GM18519 (cell line): ENCODE data around the gene ZIC4.

Experiments used
- ATAC-seq: cut with Tn5 transposase; IDR thresholded peaks from one replicate; pipeline ENCODE4 v1.9.1; 2021; ENCODE audit warnings: mild to moderate bottlenecking, moderate library complexity; ENCODE audit not compliant: unreplicated experiment, low FRiP score

The ZIC4 gene

GRCh38 chr3:147358144-147358992 is 48.0 kb downstream of the ZIC4 start:
- ATAC-seq = no peak

- no peak for ATAC-seq
Measured at GRCh38 chr3:147356909-147357900, 49.1 kb downstream of the ZIC4 start.

- no peak for ATAC-seq
Measured at GRCh38 chr3:147356145-147356908, 50.0 kb downstream of the ZIC4 start.

GRCh38 chr3:147355753-147356090 is 50.6 kb downstream of the ZIC4 start:
- ATAC-seq = no peak

- ATAC-seq = no peak
Measured at GRCh38 chr3:147355084-147355752, 51.1 kb downstream of the ZIC4 start.

- no peak for ATAC-seq
Measured at GRCh38 chr3:147354623-147355022, 51.7 kb downstream of the ZIC4 start.

- no peak for ATAC-seq
Measured at GRCh38 chr3:147351301-147351700, 55.0 kb downstream of the ZIC4 start.

GRCh38 chr3:147348976-147349375 is 57.4 kb downstream of the ZIC4 start:
- no peak for ATAC-seq

GRCh38 chr3:147343926-147344325 is 62.4 kb downstream of the ZIC4 start:
- ATAC-seq = no peak

- no peak for ATAC-seq
Measured at GRCh38 chr3:147341727-147342126, 64.6 kb downstream of the ZIC4 start.

GRCh38 chr3:147336543-147337278 is 69.6 kb downstream of the ZIC4 start:
- ATAC-seq = no peak
